HG02884 (cell line): ENCODE data around the gene CASKIN1.
"Not testable (repeated sequence)": the region's sequence is repeated elsewhere in the genome, so short reads cannot be mapped to it uniquely, and the experiment has no call there.

Experiments
- ATAC-seq: cut with Tn5 transposase; IDR thresholded peaks from one replicate; pipeline ENCODE4 v1.9.1; 2021; ENCODE audit warnings: mild to moderate bottlenecking, moderate library complexity; ENCODE audit not compliant: unreplicated experiment

CASKIN1 gene

GRCh38 chr16:2142942-2143877 is 53.2 kb downstream of the CASKIN1 start:
- no peak for ATAC-seq

GRCh38 chr16:2135770-2136490 is 60.5 kb downstream of the CASKIN1 start, which contains the start of gene PKD1:
TSS of gene PKD1 (minus strand) at chr16:2135898. CDS start at chr16:2135689, 209 bp downstream.
- ATAC-seq, result not testable (repeated sequence)

- ATAC-seq, result not testable (repeated sequence)
These were observed 61.3 kb downstream of the CASKIN1 start for GRCh38 chr16:2135071-2135470.

GRCh38 chr16:2133797-2134196 is 62.6 kb downstream of the CASKIN1 start:
- not testable (repeated sequence) for ATAC-seq

GRCh38 chr16:2129890-2130447 is 66.4 kb downstream of the CASKIN1 start:
- ATAC-seq, result not testable (repeated sequence)

- not testable (repeated sequence) for ATAC-seq
These were observed 67.2 kb downstream of the CASKIN1 start for GRCh38 chr16:2129251-2129650.

GRCh38 chr16:2127630-2128280 is 68.7 kb downstream of the CASKIN1 start:
- ATAC-seq, result not testable (repeated sequence)
